ENCODE data around the gene NPR2.

NPR2 gene

DNA sequence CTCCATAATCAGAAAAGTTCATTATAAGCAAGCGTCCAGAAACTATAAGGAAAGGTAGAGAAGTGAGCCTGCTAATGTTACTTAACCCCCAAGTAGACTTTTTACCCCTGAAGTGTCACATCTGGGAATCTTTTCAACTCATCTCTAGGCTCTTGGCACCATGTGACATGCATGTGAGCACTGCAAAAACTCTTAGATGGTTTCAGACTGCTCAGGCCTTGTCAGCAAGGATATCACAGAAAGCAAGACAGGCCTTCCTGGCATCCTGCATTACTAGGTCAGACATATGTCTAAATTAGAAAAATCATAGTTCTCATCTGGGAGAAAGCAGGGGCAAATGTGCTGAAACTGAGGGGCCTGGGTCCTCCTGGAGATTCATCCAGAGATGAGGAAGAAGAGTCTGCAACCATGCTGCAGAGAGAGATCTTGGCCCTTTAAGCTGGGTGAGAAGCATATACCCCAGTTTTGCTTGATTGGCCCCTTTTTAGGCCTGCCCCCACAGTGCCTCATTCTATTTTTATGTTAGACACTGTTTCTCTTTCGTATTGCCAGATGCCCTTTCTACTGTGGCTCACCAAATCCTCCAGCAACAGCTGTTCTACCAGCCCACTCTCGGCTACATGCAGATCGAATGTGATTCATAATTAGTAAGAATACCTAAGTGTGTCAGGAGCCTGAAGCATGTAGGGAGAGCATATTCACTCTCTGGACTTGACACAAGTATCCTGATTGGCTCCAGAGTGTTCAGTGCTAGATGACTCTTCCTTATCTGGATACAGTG lies 56.6 kb downstream of the NPR2 start:
- H3K36me3 ChIP-seq (ENCODE audit: insufficient read depth, low read length) = peaks cover 36% of the 10 kb centered on the region
- H3K27me3 ChIP-seq (ENCODE audit: insufficient read depth, low read length) = no peaks in the 10 kb centered on the region
- no peak overlapping the region for H3K4me3 ChIP-seq (ENCODE audit: low read length)
- no peaks in the 10 kb centered on the region for H3K9me3 ChIP-seq (ENCODE audit: low read length)
- no peaks in the 10 kb centered on the region for H3K4me1 ChIP-seq (ENCODE audit: insufficient read depth, low read length)
- no peak overlapping the region for H2AFZ ChIP-seq (ENCODE audit: low read depth, low read length)

DNA sequence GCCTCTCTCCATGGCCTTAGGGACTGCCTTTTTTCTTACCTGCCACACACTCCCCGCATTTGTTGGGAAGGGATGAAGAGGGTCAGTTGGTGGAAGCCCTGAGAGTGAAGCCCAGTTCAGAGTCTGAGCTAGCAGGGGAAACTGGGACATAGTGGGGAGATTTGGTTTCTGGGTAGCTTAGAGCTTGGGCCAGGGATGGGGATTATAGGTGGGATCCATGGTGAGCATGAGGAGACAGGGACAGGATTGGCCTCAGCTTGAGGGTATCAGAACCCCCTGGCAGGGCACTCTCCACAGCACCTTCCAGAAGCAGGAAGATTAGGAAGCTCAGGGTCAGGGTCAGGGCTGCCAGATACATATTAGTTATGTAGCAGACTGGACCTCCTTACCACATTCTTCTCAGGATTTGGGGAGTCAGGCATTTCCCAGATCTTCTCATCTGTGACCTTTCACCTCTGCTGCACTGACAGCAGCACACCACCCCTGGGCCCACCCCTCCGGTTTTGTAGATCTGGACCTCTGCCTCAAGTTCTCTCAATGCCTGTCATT lies 61.0 kb downstream of the NPR2 start:
- H3K27me3 ChIP-seq (ENCODE audit: insufficient read depth, low read length) = no peaks in the 10 kb centered on the region
- H3K36me3 ChIP-seq (ENCODE audit: insufficient read depth, low read length) = peaks cover 24% of the 10 kb centered on the region
- H2AFZ ChIP-seq (ENCODE audit: low read depth, low read length) = no peak overlapping the region
- H3K9me3 ChIP-seq (ENCODE audit: low read length) = no peaks in the 10 kb centered on the region
- H3K4me1 ChIP-seq (ENCODE audit: insufficient read depth, low read length) = no peaks in the 10 kb centered on the region
- H3K4me3 ChIP-seq (ENCODE audit: low read length) = no peak overlapping the region

DNA sequence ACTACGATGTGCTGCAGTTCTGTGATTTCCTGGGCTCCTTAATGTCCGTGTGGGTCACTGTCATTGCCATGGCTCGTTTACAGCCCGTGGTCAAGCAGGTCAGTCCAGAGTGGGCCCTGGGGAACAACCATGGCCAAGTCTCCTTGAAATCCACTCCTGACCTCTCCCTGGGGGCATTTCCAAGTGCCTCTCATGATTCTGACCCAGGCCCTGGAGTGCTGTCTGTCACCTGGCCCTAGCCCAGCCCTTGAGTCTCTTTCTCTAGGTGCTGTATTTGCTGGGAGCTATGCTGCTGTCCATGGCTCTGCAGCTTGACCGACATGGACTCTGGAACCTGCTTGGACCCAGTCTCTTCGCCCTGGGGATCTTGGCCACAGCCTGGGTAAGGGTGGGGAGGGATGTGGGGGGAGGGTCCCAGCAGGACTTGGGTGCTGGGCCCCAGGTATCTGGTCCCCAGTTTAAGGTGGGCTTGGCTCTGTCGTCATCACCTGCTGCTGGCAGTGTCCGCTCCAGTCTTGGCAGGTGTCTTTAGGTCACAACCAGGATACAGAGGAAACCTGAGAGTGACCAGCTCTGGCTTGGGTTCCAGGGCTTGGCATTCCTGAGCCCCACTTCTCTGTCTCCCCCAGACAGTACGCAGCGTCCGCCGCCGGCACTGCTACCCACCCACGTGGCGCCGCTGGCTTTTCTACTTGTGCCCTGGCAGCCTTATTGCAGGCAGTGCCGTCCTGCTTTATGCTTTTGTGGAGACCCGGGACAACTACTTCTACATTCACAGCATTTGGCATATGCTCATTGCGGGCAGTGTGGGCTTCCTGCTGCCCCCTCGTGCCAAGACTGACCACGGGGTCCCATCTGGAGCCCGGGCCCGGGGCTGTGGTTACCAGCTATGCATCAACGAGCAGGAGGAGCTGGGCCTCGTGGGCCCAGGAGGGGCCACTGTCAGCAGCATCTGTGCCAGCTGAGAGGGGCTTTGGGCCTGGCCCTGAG lies 61.8 kb downstream of the NPR2 start:
- Histone ChIP-seq H3K4me1 (ENCODE audit: insufficient read depth, low read length) (no peaks in the 10 kb centered on the region), H3K9me3 (ENCODE audit: low read length) (no peaks in the 10 kb centered on the region), H2AFZ (ENCODE audit: low read depth, low read length) (no peak overlapping the region), H3K36me3 (ENCODE audit: insufficient read depth, low read length) (peaks cover 17% of the 10 kb centered on the region), H3K4me3 (ENCODE audit: low read length) (no peak overlapping the region), H3K27me3 (ENCODE audit: insufficient read depth, low read length) (no peaks in the 10 kb centered on the region)

DNA sequence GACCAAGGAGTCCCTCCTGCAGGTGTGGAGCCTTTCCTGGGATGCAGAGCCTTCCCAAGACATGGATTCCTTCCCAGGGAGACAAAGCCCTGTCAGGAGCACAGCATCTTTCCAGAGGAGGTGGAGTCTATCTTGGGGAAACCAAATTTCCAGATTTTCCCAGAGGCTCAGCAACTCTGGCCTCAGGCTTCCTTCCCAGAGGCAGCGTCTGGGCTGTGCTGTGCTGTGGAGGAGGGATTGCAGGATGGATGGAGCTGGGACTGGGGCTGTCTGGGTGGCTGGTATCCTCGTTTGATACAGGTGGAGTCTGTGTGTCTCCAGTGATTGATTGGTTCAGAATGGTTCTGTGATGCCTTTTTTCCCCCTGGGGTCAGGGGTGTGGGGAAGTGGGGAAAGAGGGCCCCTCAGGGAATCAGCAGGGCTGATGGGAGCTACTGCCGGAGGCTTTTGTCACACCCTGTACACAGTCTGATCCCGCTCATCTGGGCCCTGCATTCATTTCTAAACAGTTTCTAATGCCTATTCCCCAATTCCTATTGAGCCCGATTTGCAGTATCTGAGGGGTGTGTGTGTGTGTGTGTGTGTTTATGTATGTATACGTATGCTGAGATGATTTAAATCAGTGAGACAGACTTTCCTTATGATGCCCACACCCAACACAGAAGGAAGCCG lies 62.8 kb downstream of the NPR2 start:
- Histone ChIP-seq H3K9me3 (ENCODE audit: low read length) (no peaks in the 10 kb centered on the region), H3K36me3 (ENCODE audit: insufficient read depth, low read length) (peaks cover 14% of the 10 kb centered on the region), H3K4me1 (ENCODE audit: insufficient read depth, low read length) (no peaks in the 10 kb centered on the region), H3K27me3 (ENCODE audit: insufficient read depth, low read length) (no peaks in the 10 kb centered on the region), H2AFZ (ENCODE audit: low read depth, low read length) (no peak overlapping the region), H3K4me3 (ENCODE audit: low read length) (no peak overlapping the region)

DNA sequence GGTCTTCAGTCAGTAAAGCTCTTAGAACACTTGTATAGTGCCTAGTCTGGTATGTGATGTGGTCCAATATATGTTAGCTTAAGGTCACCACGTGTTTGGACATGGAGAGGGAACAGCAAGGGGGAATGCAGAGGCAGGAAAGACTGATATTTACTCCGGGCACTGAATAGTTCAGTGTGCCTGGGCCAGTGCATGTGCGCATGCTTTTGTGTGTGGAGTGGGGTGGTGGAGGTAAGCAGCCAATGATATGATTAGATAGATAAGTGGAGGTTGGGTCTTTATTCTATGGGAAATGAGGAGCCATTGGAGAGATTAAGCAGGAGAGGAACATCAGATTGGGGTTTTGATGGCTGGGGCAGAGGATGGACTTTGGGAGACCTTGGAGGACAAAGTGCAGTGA lies 64.8 kb downstream of the NPR2 start:
- Histone ChIP-seq H3K4me3 (ENCODE audit: low read length) (no peak overlapping the region), H3K9me3 (ENCODE audit: low read length) (no peaks in the 10 kb centered on the region), H2AFZ (ENCODE audit: low read depth, low read length) (no peak overlapping the region), H3K27me3 (ENCODE audit: insufficient read depth, low read length) (no peaks in the 10 kb centered on the region), H3K4me1 (ENCODE audit: insufficient read depth, low read length) (no peaks in the 10 kb centered on the region), H3K36me3 (ENCODE audit: insufficient read depth, low read length) (peaks cover 7% of the 10 kb centered on the region)

- H2AFZ ChIP-seq (ENCODE audit: low read depth, low read length) = no peak overlapping the region
- H3K36me3 ChIP-seq (ENCODE audit: insufficient read depth, low read length) = peaks cover 5% of the 10 kb centered on the region
- H3K9me3 ChIP-seq (ENCODE audit: low read length) = no peaks in the 10 kb centered on the region
- H3K27me3 ChIP-seq (ENCODE audit: insufficient read depth, low read length) = no peaks in the 10 kb centered on the region
- H3K4me3 ChIP-seq (ENCODE audit: low read length) = no peak overlapping the region
- H3K4me1 ChIP-seq (ENCODE audit: insufficient read depth, low read length) = no peaks in the 10 kb centered on the region
These were observed 65.5 kb downstream of the NPR2 start for GRCh38 chr9:35856882-35857281.

- no peaks in the 10 kb centered on the region for H3K9me3 ChIP-seq (ENCODE audit: low read length)
- peaks cover 2% of the 10 kb centered on the region for H3K36me3 ChIP-seq (ENCODE audit: insufficient read depth, low read length)
- no peak overlapping the region for H3K4me3 ChIP-seq (ENCODE audit: low read length)
- H3K27me3 ChIP-seq (ENCODE audit: insufficient read depth, low read length) = no peaks in the 10 kb centered on the region
- no peaks in the 10 kb centered on the region for H3K4me1 ChIP-seq (ENCODE audit: insufficient read depth, low read length)
- no peak overlapping the region for H2AFZ ChIP-seq (ENCODE audit: low read depth, low read length)
These were observed 67.1 kb downstream of the NPR2 start for GRCh38 chr9:35858458-35858857.
